Mucosa of rectum (tissue), 2 donors: Measurements from ENCODE around the gene TMEM120A.

ENCODE experiments used
- H3K27ac ChIP-seq, 2 donors: one replicate each; pipeline ENCODE4 v1.7.0; 2013; ENCODE audit warnings: inconsistent platforms in 2 of 2, low read depth in 2 of 2, low read length in 2 of 2
- H3K27me3 ChIP-seq, 2 donors: one replicate each; pipeline ENCODE4 v1.7.0; 2013; ENCODE audit warnings: low read length in 2 of 2; ENCODE audit not compliant: control insufficient read depth in 2 of 2, insufficient read depth in 2 of 2
- H3K36me3 ChIP-seq, 2 donors: one replicate each; pipeline ENCODE4 v1.7.0; 2013; ENCODE audit warnings: low read length in 2 of 2; ENCODE audit not compliant: control insufficient read depth in 2 of 2, insufficient read depth in 2 of 2
- H3K4me1 ChIP-seq, 2 donors: one replicate each; pipeline ENCODE4 v1.7.0; 2013; ENCODE audit warnings: low read length in 2 of 2, mild to moderate bottlenecking in 1 of 2; ENCODE audit not compliant: control insufficient read depth in 2 of 2, insufficient read depth in 2 of 2
- H3K4me3 ChIP-seq, 2 donors: one replicate each; pipeline ENCODE4 v1.7.0; 2013; ENCODE audit warnings: low read length in 2 of 2
- H3K9ac ChIP-seq, 2 donors: one replicate each; pipeline ENCODE4 v1.7.0; 2013; ENCODE audit warnings: low read length in 2 of 2, low read depth in 1 of 2, mild to moderate bottlenecking in 1 of 2
- H3K9me3 ChIP-seq, 2 donors: one replicate each; pipeline ENCODE4 v1.7.0; 2013; ENCODE audit warnings: low read length in 2 of 2; ENCODE audit not compliant: control insufficient read depth in 2 of 2
- donor health status: healthy.
- donor health status: Normal muscosa, but diverticular disease.

Gene TMEM120A

DNA sequence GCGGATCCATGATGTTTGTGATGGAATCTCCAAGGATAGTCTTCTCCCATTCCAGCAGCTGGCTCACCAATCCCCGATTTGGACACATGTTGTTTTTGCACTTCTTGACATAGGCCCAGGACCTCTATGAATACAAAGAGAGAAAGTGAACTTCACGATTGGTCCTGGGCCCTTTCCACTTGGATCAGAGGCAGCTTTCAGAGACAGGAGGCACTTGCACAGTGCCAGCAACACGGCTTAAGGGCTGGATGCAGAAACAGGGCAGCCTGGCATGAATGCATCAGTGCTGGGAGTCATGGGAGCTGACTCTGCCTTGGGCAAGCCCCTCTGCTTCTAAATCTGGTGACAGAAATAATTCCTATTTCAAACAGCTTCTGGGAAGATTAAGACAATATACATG is 2.1 kb upstream of the TMEM120A start:
- no peak overlapping the region for H3K9ac ChIP-seq

DNA sequence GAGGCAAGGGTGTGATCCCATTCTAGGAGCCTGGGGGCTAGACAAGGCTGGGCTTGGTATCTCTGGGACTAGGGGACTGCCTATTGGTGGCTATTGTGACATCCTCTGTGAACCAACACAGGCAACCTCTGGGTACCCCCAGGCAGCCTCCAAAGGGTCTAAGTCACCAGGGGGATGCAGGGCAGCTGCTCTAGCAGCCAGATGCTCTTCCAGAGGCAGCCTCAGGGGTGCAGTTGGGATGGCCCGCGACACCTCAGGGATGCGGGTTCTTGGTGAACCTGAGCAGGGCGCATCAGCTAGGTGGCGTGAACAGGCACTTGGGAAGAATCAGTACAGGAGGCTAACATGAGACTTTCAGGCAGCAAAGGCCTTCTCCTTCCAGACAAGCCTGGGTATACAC is 1.6 kb upstream of the TMEM120A start:
- H3K4me3 ChIP-seq = no peak overlapping the region
- no peak overlapping the region for H3K9ac ChIP-seq
- H3K27me3 ChIP-seq = no peaks in the 10 kb centered on the region
- no peak overlapping the region for H3K27ac ChIP-seq
- H3K9me3 ChIP-seq = no peaks in the 10 kb centered on the region
- H3K36me3 ChIP-seq = peaks cover 6 to 12% of the 10 kb centered on the region in 2 donors
- H3K4me1 ChIP-seq = peaks cover 14 to 15% of the 10 kb centered on the region in 2 donors

More for the DNA sequence above, 2.1 kb upstream of the TMEM120A start:
- Histone ChIP-seq H3K27me3 (no peaks in the 10 kb centered on the region), H3K4me1 (peaks cover 10 to 14% of the 10 kb centered on the region in 2 donors), H3K27ac (no peak overlapping the region), H3K4me3 (no peak overlapping the region), H3K36me3 (peaks cover 6 to 12% of the 10 kb centered on the region in 2 donors), H3K9me3 (no peaks in the 10 kb centered on the region)

DNA sequence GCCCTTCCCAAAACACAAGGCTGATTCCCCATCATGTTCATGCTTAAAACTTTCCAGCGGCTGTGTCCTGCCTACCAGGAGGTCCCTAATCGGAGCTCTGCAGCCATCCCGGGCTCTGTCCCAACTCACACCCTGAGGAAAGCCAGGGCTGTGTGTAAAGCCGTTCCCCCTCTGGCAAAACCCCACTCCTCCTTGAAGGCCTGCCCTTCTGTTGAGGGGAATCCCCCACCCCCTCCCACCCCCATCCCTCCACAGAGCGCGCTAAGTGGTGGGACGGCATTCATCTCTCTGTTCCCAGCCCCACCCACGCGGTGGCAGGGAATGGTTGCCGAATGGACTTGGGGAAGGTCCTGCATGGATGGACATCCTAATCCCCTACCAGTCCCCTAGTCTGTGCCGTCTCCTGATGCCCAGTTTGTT is 667 bp upstream of the TMEM120A start:
- Histone ChIP-seq H3K4me1 (peaks cover 15 to 16% of the 10 kb centered on the region in 2 donors), H3K9ac (peak overlapping the region; percentile 65 to 75), H3K9me3 (no peaks in the 10 kb centered on the region), H3K36me3 (peaks cover 6 to 7% of the 10 kb centered on the region in 2 donors), H3K27ac (peak overlapping the region; percentile 47 to 89), H3K27me3 (no peaks in the 10 kb centered on the region), H3K4me3 (peak overlapping the region; percentile 84 to 85)

DNA sequence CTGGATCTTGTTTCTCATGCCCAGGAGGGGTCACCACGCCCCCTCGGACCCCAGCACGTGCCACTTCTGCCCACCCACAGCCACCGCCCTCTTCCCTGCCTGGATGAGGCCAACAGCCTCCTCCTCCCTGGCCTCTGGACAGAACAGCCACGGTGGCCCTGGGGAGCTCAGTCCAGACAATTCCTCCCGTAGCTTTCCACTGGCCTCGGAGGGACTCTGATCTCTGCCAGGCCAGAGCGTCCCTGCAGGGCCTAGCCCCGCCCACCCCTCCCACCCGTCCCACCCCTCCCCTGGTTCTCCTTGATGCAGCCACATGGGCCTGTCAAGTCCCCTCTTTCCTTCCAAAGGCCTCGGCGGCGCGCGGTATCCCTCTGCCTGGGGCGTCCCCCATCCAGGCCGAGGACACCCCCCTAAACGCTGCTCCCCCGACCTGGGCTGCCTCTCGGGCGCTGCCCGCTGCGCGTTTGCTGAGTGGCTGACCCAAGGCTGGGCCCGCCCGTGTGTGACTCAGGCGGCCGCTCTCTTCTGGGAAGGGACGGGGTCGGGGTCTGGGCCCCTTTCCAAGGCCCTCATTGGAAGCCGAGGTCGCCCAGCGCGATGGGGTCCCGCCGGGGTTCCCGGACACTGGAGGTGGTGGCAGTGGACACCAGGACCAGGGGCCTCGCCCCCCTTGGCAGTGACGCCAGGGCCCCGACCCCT is 557 bp downstream of the TMEM120A start:
- Histone ChIP-seq H3K4me1 (peaks cover 16 to 20% of the 10 kb centered on the region in 2 donors), H3K9me3 (no peaks in the 10 kb centered on the region), H3K27me3 (no peaks in the 10 kb centered on the region), H3K36me3 (peaks cover 6 to 7% of the 10 kb centered on the region in 2 donors), H3K9ac (peak overlapping the region; percentile 80 to 93), H3K27ac (peak overlapping the region; percentile 89 to 94), H3K4me3 (peak overlapping the region; percentile 79 to 94)

DNA sequence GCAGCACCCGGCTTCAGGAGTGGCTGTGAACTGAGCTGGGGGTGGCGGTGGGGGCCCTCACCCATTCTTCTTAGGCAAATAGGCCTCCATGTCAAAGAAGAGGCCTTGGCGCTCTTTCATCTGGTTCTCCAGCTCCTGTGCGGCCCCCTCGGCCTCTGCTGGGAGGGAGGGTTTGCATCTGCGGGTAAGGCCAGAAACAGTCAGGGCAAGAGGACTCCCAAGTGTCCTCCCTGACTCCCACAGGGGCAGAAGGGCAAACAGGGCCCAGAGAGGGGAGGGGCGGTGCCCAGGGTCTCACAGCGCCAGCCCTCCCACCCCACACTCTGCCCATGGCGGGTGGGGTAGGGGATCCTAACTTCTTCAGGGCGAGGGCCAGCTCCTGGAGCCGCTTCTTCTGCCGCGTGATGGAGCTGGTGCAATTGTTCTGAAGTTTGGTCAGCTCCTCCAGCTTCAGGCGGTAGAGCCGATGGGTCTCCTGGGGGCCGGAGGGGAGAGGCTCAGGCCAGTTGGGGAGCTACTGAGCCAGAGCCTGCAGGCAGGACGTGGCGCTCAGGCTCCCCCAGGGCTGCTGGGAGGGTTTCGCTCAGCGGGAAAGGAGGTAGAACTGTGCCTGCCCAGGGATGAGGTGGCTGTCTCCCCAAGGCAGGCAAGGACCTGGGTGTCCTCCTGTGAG is 2.2 kb downstream of the TMEM120A start:
- Histone ChIP-seq H3K27ac (no peak overlapping the region), H3K4me1 (peaks cover 16 to 20% of the 10 kb centered on the region in 2 donors), H3K9me3 (no peaks in the 10 kb centered on the region), H3K4me3 (no peak overlapping the region), H3K9ac (no peak overlapping the region), H3K27me3 (no peaks in the 10 kb centered on the region), H3K36me3 (peaks cover 14 to 15% of the 10 kb centered on the region in 2 donors)

DNA sequence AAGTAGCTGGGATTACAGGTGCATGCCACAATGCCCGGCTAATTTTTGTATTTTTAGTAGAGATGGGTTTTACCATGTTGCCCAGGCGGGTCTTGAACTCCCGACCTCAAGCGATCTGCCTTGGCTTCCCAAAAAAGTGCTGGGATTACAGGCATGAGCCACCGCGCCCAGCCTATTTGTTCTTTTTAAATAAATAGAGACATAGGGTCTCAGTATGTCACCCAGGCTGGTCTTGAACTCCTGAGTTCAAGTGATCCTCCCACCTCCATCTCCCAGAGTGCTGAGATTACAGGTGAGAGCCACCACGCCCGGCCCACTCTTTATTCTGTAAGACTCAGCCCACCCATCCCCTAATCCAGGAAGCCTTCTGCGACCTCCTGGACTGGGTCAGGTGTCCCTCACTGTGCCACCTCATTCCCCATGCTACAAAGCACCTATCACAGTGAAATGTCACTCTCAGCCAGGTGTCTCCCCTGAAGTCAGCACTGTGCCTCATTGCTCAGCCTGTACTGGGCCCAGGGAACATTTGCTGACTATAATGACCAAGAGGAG is 2.8 kb downstream of the TMEM120A start:
- H3K4me1 ChIP-seq = peaks cover 16 to 20% of the 10 kb centered on the region in 2 donors
- H3K4me3 ChIP-seq = no peak overlapping the region
- no peak overlapping the region for H3K27ac ChIP-seq
- no peak overlapping the region for H3K9ac ChIP-seq
- H3K36me3 ChIP-seq = peaks cover 19 to 20% of the 10 kb centered on the region in 2 donors
- H3K27me3 ChIP-seq = no peaks in the 10 kb centered on the region
- no peaks in the 10 kb centered on the region for H3K9me3 ChIP-seq

DNA sequence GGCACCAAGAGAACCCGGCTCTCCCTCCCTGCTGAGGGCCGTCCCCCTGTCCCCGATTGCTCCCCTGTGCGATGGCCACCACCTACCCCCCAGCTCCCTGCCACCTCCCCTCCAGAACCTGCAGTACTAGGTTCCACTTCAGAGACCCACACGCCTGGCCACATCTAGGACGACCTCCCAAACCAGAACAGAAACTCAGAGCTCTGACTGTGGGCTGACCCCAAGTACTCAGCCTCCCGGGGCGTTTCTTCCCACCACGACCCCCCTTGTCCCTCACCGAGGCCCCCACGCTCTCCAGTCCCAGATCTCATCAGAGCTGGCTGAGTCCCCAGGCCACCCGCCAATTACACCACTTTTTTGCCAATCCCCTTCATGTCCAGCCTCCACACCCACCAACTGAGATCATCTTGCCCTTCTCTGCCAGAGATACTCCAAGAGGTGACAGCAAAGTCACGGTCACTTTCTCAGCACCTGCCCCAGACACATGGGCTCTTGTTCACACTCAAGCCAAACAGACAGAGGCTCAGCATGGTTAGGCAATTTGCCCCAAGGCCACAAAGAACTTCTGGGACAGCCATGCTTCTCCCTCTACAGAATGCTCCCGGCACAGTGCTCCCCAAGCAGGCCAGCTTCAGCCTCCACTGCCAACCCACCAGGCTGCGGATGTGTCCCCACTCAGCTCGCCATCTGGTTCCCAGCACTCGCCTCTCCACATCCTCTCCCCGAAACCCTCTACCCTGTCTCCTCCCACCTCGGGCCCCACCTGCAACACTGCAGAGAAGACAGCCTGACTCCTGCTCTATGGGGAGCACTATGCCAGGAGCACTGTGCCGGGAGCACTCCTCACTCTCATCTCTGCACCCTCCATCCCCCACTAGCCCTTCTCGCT is 4.7 kb downstream of the TMEM120A start:
- no peak overlapping the region for H3K9ac ChIP-seq
- no peak overlapping the region for H3K4me3 ChIP-seq
- no peaks in the 10 kb centered on the region for H3K27me3 ChIP-seq
- peaks cover 23 to 25% of the 10 kb centered on the region in 2 donors for H3K36me3 ChIP-seq
- H3K9me3 ChIP-seq = no peaks in the 10 kb centered on the region
- H3K27ac ChIP-seq = no peak overlapping the region
- H3K4me1 ChIP-seq = peaks cover 17 to 22% of the 10 kb centered on the region in 2 donors

DNA sequence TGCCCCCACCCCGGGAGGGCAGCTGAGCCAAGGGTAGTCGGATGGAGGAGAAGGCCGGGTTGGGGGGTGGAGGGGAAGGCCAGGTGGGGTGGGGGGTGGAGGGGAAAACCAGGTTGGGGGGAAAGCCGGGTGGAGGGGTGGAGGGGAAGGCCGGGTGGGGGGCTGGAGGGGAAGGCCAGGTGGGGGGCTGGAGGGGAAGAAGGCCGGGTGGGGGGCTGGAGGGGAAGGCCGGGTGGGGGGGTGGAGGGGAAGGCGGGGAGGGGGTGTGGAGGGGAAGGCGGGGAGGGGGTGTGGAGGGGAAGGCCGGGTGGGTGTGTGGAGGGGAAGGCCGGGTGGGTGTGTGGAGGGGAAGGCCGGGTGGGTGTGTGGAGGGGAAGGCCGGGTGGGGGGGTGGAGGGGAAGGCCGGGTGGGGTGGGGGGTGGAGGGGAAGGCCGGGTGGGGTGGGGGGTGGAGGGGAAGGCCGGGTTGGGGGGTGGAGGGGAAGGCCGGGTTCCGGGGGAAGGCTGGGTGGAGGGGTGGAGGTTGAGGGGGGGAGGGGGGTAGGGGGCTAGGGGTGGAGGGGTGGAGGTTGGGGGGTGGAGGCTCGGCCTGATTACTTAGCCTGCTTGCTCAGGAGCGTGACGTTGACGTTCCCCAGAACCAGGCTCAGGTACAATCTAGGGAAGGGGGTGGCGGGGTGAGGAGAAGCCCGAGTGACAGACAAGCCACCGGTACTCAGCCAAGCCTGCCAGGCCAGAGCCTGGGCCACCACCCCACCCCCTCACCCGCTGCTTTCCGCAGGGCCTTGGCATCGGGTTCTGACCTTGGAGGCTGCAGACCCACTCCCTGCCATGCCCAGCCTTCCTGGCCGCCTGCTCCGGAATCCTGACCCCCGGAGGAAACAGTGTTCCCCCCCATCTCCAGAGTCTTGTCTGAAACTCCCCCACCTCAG is 5.6 kb downstream of the TMEM120A start:
- H3K27ac ChIP-seq = no peak overlapping the region
- H3K36me3 ChIP-seq = peaks cover 27 to 32% of the 10 kb centered on the region in 2 donors

More for the DNA sequence above, 5.6 kb downstream of the TMEM120A start:
- Histone ChIP-seq H3K4me1 (peaks cover 15 to 21% of the 10 kb centered on the region in 2 donors), H3K9me3 (no peaks in the 10 kb centered on the region), H3K4me3 (no peak overlapping the region), H3K9ac (no peak overlapping the region), H3K27me3 (no peaks in the 10 kb centered on the region)
